Immature natural killer cell (primary cell): ENCODE data around the gene AKR1C2. TPM values are rescaled to one million over a fixed set of nuclear protein-coding genes. Genes with fewer than 3 reads are reported as not detected.
"Not testable (repeated sequence)": the region's sequence is repeated elsewhere in the genome, so short reads cannot be mapped to it uniquely, and the experiment has no call there.

ENCODE experiments used
- DNase-seq, 3 donors: peaks; one replicate each; pipeline ENCODE4 v3.0.0; 2022; ENCODE audit warnings: mixed read lengths in 1 of 3
- H3K27ac Mint-ChIP-seq, 6 donors: one replicate each; pipeline ENCODE4 v1.8.0; 2020; ENCODE audit warnings: mixed read lengths in 6 of 6, mild to moderate bottlenecking in 5 of 6, inconsistent platforms in 4 of 6, moderate library complexity in 3 of 6
- H3K27me3 Mint-ChIP-seq, 3 donors: one replicate each; pipeline ENCODE4 v1.8.0; 2020 to 2021; ENCODE audit warnings: low read depth in 3 of 3, mild to moderate bottlenecking in 3 of 3, mixed read lengths in 3 of 3, moderate library complexity in 3 of 3, inconsistent platforms in 1 of 3
- H3K36me3 Mint-ChIP-seq, 3 donors: one replicate each; pipeline ENCODE4 v1.8.0; 2020; ENCODE audit warnings: mixed read lengths in 3 of 3, inconsistent platforms in 2 of 3, mild to moderate bottlenecking in 2 of 3
- H3K4me1 Mint-ChIP-seq, 2 donors: one replicate each; pipeline ENCODE4 v1.8.0; 2020; ENCODE audit warnings: inconsistent platforms in 2 of 2, mild to moderate bottlenecking in 2 of 2, mixed read lengths in 2 of 2, moderate library complexity in 1 of 2
- H3K4me3 Mint-ChIP-seq, 5 donors: one replicate each; pipeline ENCODE4 v1.8.0; 2020; ENCODE audit warnings: mild to moderate bottlenecking in 5 of 5, mixed read lengths in 5 of 5, inconsistent platforms in 3 of 5, moderate library complexity in 3 of 5
- H3K9me3 Mint-ChIP-seq, 6 donors: one replicate each; pipeline ENCODE4 v1.8.0; 2020; ENCODE audit warnings: mild to moderate bottlenecking in 6 of 6, mixed read lengths in 6 of 6, inconsistent platforms in 4 of 6, moderate library complexity in 3 of 6
- polyA plus RNA-seq, 3 donors: library from polyadenylated mRNA; unstranded; fragments of 300-500 nt; fragmentation: Illumina TruSeq; gene quantifications; one replicate each; pipeline ENCODE4 v1.2.3, GENCODE V29; 2021

The AKR1C2 gene
- polyA plus RNA-seq, 3 donors from 2014 or later = not detected

DNA sequence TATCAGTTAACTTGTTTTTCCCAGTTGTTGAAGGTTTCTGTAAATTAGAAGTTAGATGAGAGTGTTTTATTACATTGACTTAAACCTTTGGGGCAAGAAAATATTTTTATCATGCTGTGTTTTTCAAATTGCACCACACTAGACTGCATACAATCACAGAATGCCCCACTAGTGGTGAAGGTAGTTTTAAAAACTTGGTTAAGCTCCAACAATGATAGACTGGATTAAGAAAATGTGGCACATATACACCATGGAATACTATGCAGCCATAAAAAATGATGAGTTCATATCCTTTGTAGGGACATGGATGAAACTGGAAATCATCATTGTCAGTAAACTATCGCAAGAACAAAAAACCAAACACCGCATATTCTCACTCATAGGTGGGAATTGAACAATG is 33.3 kb downstream of the AKR1C2 start:
- not testable (repeated sequence) for H3K4me1 Mint-ChIP-seq, DNase-seq, H3K9me3 Mint-ChIP-seq, H3K27me3 Mint-ChIP-seq, H3K27ac Mint-ChIP-seq, H3K4me3 Mint-ChIP-seq, H3K36me3 Mint-ChIP-seq

DNA sequence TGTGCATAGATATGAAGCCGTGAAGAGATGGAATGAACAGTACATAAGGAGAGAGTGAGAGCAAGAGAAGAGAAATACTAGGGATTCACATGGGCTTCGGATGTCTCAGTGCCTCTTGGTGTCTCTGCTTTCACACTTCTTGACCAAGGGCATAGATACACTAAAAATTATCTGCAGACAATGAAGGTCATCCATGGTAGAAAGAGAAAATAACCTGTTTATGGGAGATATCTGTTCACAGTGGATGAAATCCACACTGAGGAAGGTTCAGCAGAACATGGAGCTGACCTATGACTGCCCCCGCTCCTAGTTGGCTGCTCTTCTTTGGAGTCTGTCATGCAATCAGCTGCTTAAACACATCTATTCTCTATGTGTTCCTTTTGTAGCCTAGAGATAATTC is 34.4 kb downstream of the AKR1C2 start:
- H3K9me3 Mint-ChIP-seq, H3K36me3 Mint-ChIP-seq, H3K4me3 Mint-ChIP-seq, H3K27me3 Mint-ChIP-seq, DNase-seq, H3K4me1 Mint-ChIP-seq, H3K27ac Mint-ChIP-seq: not testable (repeated sequence)

GRCh38 chr10:4967189-4967588 is 36.5 kb downstream of the AKR1C2 start:
- H3K9me3 Mint-ChIP-seq, H3K4me3 Mint-ChIP-seq, H3K27ac Mint-ChIP-seq, DNase-seq, H3K4me1 Mint-ChIP-seq, H3K36me3 Mint-ChIP-seq, H3K27me3 Mint-ChIP-seq: not testable (repeated sequence)

GRCh38 chr10:4965763-4966162 is 37.9 kb downstream of the AKR1C2 start:
- not testable (repeated sequence) for H3K27ac Mint-ChIP-seq, H3K9me3 Mint-ChIP-seq

DNA sequence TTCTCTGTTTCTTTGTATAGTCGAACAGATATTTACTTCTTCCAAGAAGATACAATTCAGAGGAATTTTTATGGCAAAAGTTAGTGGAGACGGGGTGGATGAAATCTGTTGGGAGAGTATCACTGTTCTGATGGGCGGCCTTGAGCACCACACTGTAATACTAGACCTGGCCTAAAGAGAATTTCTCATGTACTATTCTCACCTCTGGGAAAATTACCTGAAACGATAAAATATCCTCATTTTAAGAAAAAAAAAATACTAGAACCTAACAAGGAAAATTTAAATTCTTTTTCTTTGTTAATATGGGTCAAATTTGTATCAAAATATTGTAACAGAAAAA is 39.9 kb downstream of the AKR1C2 start:
- not testable (repeated sequence) for H3K27ac Mint-ChIP-seq, H3K9me3 Mint-ChIP-seq, H3K4me1 Mint-ChIP-seq, H3K4me3 Mint-ChIP-seq, DNase-seq, H3K36me3 Mint-ChIP-seq, H3K27me3 Mint-ChIP-seq

More at GRCh38 chr10:4965763-4966162, 37.9 kb downstream of the AKR1C2 start:
- not testable (repeated sequence) for H3K4me1 Mint-ChIP-seq, H3K27me3 Mint-ChIP-seq, DNase-seq, H3K4me3 Mint-ChIP-seq, H3K36me3 Mint-ChIP-seq

DNA sequence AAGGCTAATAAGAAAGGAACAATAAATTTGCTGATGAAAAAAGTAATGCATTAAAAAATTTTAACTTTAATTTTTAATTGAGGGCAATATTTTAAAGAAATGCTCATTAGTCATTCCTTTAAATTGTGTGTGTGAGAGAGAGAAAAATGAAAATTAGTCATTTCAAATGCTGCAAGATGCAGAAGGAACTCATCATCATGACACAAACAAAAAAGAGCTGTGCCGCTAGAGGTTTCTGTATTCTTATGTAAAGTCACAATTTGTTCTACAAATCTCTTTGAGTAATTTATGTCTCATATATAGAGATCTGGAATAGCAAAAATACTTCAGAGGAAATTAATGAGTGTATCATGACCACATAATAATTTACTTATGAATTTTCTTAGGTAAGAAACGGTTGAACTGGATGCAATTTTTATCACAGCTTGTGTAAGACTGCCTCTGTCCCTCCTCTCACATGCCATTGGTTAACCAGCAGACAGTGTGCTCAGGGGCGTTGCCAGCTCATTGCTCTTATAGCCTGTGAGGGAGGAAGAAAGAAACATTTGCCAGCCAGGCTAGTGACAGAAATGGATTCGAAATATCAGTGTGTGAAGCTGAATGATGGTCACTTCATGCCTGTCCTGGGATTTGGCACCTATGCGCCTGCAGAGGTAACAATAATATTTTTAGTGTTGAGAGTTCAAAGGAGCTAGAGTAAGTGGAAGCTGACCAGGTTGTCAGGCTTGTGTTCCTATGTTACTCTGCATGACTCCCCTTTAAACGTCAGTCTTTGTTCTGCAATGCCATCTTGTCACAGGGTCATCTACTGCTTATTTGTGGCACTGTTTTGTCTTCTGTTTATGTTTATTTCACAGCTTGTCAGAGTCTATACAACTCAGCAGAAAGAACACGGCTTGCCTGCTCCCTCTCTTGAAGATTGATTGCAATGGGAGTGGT is 40.5 kb downstream of the AKR1C2 start, which contains the start of gene AKR1C1:
TSS of gene AKR1C1 (plus strand) at position 540 of the 939 bp plus-strand sequence. CDS start at position 570, 30 bp downstream.
- not testable (repeated sequence) for H3K27ac Mint-ChIP-seq, H3K36me3 Mint-ChIP-seq, DNase-seq, H3K27me3 Mint-ChIP-seq, H3K9me3 Mint-ChIP-seq, H3K4me1 Mint-ChIP-seq, H3K4me3 Mint-ChIP-seq

DNA sequence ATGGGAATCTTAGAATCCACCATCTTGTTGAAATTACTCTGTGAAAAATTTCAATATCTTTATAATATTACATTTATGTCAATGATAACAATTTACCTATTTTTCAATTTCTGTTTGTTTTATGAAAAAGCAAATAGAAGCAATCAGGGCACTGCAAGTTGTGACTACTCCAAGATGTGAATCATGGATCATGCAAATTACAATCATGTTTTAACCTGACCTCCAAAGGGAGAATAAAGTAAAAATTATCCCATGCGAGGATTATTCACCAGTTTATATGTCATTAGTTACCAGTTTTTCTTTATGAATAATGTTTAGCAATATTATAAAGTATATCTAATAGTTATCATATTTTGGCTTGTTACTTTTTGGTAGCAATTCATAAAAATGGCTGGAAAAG is 41.3 kb downstream of the AKR1C2 start:
- H3K27ac Mint-ChIP-seq, H3K36me3 Mint-ChIP-seq, DNase-seq, H3K4me1 Mint-ChIP-seq, H3K4me3 Mint-ChIP-seq, H3K9me3 Mint-ChIP-seq, H3K27me3 Mint-ChIP-seq: not testable (repeated sequence)

- DNase-seq, H3K36me3 Mint-ChIP-seq, H3K4me1 Mint-ChIP-seq, H3K9me3 Mint-ChIP-seq, H3K4me3 Mint-ChIP-seq, H3K27me3 Mint-ChIP-seq, H3K27ac Mint-ChIP-seq: not testable (repeated sequence)
Observed at GRCh38 chr10:4961558-4961957, 42.1 kb downstream of the AKR1C2 start.

- H3K4me3 Mint-ChIP-seq = not testable (repeated sequence)
Observed at GRCh38 chr10:4956955-4957645, 46.6 kb downstream of the AKR1C2 start.

GRCh38 chr10:4956088-4956487 is 47.6 kb downstream of the AKR1C2 start:
- not testable (repeated sequence) for H3K4me1 Mint-ChIP-seq, H3K27me3 Mint-ChIP-seq, H3K9me3 Mint-ChIP-seq, H3K4me3 Mint-ChIP-seq, H3K36me3 Mint-ChIP-seq, H3K27ac Mint-ChIP-seq, DNase-seq

More at GRCh38 chr10:4956955-4957645, 46.6 kb downstream of the AKR1C2 start:
- not testable (repeated sequence) for H3K36me3 Mint-ChIP-seq, H3K9me3 Mint-ChIP-seq, H3K4me1 Mint-ChIP-seq, DNase-seq, H3K27ac Mint-ChIP-seq, H3K27me3 Mint-ChIP-seq

DNA sequence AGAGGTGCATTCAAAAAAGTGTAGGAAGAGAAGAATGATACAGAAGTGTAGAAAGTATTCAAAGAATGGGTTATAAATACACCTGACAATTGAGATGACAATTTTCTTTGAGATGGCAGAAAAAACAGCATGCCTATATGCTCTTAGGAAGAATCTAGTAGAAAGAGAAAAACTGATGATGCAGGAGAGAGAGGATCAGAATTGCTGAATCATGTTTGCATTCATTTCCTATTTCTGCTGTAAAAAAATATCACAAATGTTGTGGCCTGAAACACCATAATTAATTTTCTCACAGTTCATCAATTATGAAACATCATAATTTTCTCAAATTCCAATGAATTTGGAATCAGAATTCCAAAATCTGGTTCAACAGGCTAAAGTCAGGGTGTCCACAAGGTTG is 50.3 kb downstream of the AKR1C2 start:
- H3K4me1 Mint-ChIP-seq = no peaks in the 10 kb centered on the region
- no peaks in the 10 kb centered on the region for H3K36me3 Mint-ChIP-seq
- no peak overlapping the region for H3K27ac Mint-ChIP-seq
- DNase-seq = no peak
- H3K9me3 Mint-ChIP-seq = no peaks in the 10 kb centered on the region
- H3K27me3 Mint-ChIP-seq = peaks cover 0 to 6% (median 5%) of the 10 kb centered on the region in 3 donors
- H3K4me3 Mint-ChIP-seq = no peak overlapping the region

DNA sequence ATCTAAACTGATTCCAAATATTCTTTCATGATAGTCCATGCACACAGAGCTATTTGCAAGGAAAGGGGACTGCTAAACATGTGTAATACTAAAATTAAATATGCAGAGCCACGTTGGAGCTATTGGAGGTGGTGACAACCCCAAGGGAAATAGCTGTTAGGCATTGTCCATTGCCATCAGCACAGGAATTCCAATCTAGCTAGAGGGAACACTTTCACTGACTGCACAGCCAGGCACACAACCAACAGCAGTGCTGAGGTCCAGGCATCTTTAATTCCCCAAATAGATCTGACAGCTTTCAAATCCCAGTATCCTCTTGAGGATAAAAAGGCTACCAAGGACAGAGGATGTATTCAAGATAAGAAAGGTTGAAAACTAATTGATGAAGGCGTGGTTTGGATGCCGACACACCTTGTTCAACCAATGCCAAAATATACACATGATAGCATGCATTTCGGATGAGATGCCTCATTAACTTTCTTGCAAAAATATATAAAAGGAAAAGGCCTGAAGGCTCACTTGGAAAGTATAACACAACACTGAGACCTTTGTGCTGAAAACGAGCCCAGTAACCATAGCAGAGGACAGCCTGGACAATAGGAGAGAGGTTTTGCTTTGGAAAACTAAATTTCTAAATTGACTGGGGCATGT is 52.0 kb downstream of the AKR1C2 start:
- DNase-seq, H3K27me3 Mint-ChIP-seq, H3K9me3 Mint-ChIP-seq, H3K36me3 Mint-ChIP-seq, H3K4me3 Mint-ChIP-seq, H3K4me1 Mint-ChIP-seq, H3K27ac Mint-ChIP-seq: not testable (repeated sequence)

GRCh38 chr10:4947635-4948596 is 55.7 kb downstream of the AKR1C2 start:
- no peaks in the 10 kb centered on the region for H3K36me3 Mint-ChIP-seq
- no peak overlapping the region for H3K27ac Mint-ChIP-seq
- no peak overlapping the region for H3K4me3 Mint-ChIP-seq
- DNase-seq = no peak
- H3K27me3 Mint-ChIP-seq = peaks cover 0 to 4% (median 0%) of the 10 kb centered on the region in 3 donors
- no peaks in the 10 kb centered on the region for H3K9me3 Mint-ChIP-seq
- H3K4me1 Mint-ChIP-seq = no peaks in the 10 kb centered on the region
